GM20431 (cell line): ENCODE data around the gene NNT.
"Not testable (repeated sequence)": the region's sequence is repeated elsewhere in the genome, so short reads cannot be mapped to it uniquely, and the experiment has no call there.

Experiments
- in situ Hi-C: fragments of 300-500 bp; cut with MseI, MboI; formaldehyde crosslinking; loops from one replicate; pipeline ENCODE4 v1.15.0; 2020; ENCODE audit warnings: low sequenced_read_pairs; ENCODE audit not compliant: unreplicated experiment

NNT gene

GRCh38 chr5:43602461-43603343, at the start of gene NNT:
Gene NNT, plus strand, starts transcription at chr5:43603180. Its CDS starts 6,016 bp downstream, at chr5:43609196.
- in situ Hi-C loops: no loop called here

- in situ Hi-C loops: no loop called here
These were observed 49.6 kb upstream of the NNT start for GRCh38 chr5:43553381-43553780.

GRCh38 chr5:43554497-43554896, 48.5 kb upstream of the NNT start:
- in situ Hi-C loops: no loop called here

- in situ Hi-C loops: no loop called here
These were observed 46.9 kb upstream of the NNT start for GRCh38 chr5:43555895-43556606.

- in situ Hi-C loops: not testable (repeated sequence)
These were observed 46.4 kb upstream of the NNT start for GRCh38 chr5:43556607-43556856.

GRCh38 chr5:43556857-43557542, 46.0 kb upstream of the NNT start, which contains the start of gene PAIP1:
Gene PAIP1, minus strand, starts transcription at chr5:43557077. Its CDS starts 231 bp downstream, at chr5:43556846.
- in situ Hi-C loops: no loop called here

- in situ Hi-C loops: no loop called here
These were observed 42.9 kb upstream of the NNT start for GRCh38 chr5:43560128-43560527.

- in situ Hi-C loops: no loop called here
These were observed 41.6 kb upstream of the NNT start for GRCh38 chr5:43561356-43561755.

GRCh38 chr5:43563321-43563720, 39.7 kb upstream of the NNT start:
- in situ Hi-C loops: no loop called here

- in situ Hi-C loops: no loop called here
These were observed 38.6 kb upstream of the NNT start for GRCh38 chr5:43564289-43564850.

- in situ Hi-C loops: no loop called here
These were observed 37.9 kb upstream of the NNT start for GRCh38 chr5:43565043-43565442.

GRCh38 chr5:43567967-43568366, 35.0 kb upstream of the NNT start:
- in situ Hi-C loops: no loop called here

GRCh38 chr5:43569236-43569746, 33.7 kb upstream of the NNT start:
- in situ Hi-C loops: no loop called here

- in situ Hi-C loops: no loop called here
These were observed 32.4 kb upstream of the NNT start for GRCh38 chr5:43570450-43571158.

GRCh38 chr5:43571237-43571636, 31.7 kb upstream of the NNT start:
- in situ Hi-C loops: no loop called here

- in situ Hi-C loops: no loop called here
These were observed 30.6 kb upstream of the NNT start for GRCh38 chr5:43572357-43572756.

- in situ Hi-C loops: no loop called here
These were observed 29.9 kb upstream of the NNT start for GRCh38 chr5:43573058-43573457.

- in situ Hi-C loops: not testable (repeated sequence)
These were observed 22.4 kb upstream of the NNT start for GRCh38 chr5:43580402-43581210.

GRCh38 chr5:43581398-43581797, 21.6 kb upstream of the NNT start:
- in situ Hi-C loops: no loop called here
